Kidney (tissue), 14 donors: ENCODE measurements around the gene CYB561D2. TPM values are rescaled to one million over a fixed set of nuclear protein-coding genes. Genes with fewer than 3 reads are reported as not detected.

ENCODE experiments used
- DNase-seq, 5 donors: peaks; one replicate each; pipeline ENCODE4 v3.0.0-alpha.2; 2013 to 2020
- FAIRE-seq: peaks from 2 replicates; lab custom pipeline; 2012; peaks lifted over from hg19 to GRCh38; lab: Jason Lieb, UNC
- H3K27ac ChIP-seq, 2 donors: one replicate each; pipeline ENCODE4 v1.7.0; 2013; ENCODE audit warnings: low read depth in 2 of 2, low read length in 2 of 2, inconsistent platforms in 1 of 2
- H3K27me3 ChIP-seq: one replicate; pipeline ENCODE4 v1.7.1; 2013; ENCODE audit warnings: low read length, inconsistent platforms; ENCODE audit not compliant: control insufficient read depth, insufficient read depth
- H3K36me3 ChIP-seq, 3 donors: one replicate each; pipeline versions ENCODE4 v1.7.0 to v1.7.1; 2013; ENCODE audit warnings: low read length in 3 of 3, control low read depth in 1 of 3, inconsistent platforms in 1 of 3; ENCODE audit not compliant: insufficient read depth in 3 of 3, control insufficient read depth in 2 of 3
- H3K4me1 ChIP-seq, 3 donors: one replicate each; pipeline versions ENCODE4 v1.7.0 to v1.7.1; 2013; ENCODE audit warnings: low read length in 3 of 3, inconsistent platforms in 1 of 3, low read depth in 1 of 3; ENCODE audit not compliant: control insufficient read depth in 2 of 3, insufficient read depth in 2 of 3
- H3K4me3 ChIP-seq, 3 donors: one replicate each; pipeline versions ENCODE4 v1.7.0 to v1.8.1; 2013; ENCODE audit warnings: low read length in 3 of 3, control low read depth in 1 of 3, inconsistent platforms in 1 of 3
- H3K9ac ChIP-seq, 3 donors: one replicate each; pipeline versions ENCODE4 v1.7.0 to v1.7.1; 2013; ENCODE audit warnings: low read length in 3 of 3, control low read depth in 1 of 3, inconsistent platforms in 1 of 3
- H3K9me3 ChIP-seq, 3 donors: one replicate each; pipeline versions ENCODE4 v1.7.0 to v1.7.1; 2013; ENCODE audit warnings: low read length in 3 of 3, control low read depth in 1 of 3, inconsistent platforms in 1 of 3; ENCODE audit not compliant: control insufficient read depth in 2 of 3, insufficient read depth in 1 of 3
- intact Hi-C: fragments of 100-400 bp; cut with DNase I; formaldehyde crosslinking; loops from one replicate; pipeline ENCODE4 v1.11.1; 2022
- polyA plus RNA-seq: library from polyadenylated mRNA; stranded (reverse); fragments of 350-450 nt; fragmentation: Illumina TruSeq; extraction: RNeasy Lipid Tissue Mini Kit (QIAGEN cat#74804); gene quantifications from one replicate; pipeline ENCODE4 v1.2.3, GENCODE V29; 2014; ENCODE audit warnings: low read depth, low replicate concordance; ENCODE audit not compliant: insufficient read depth
- total RNA-seq: library from RNA; stranded (reverse); fragmentation: NEBNext Ultra II Directional; extraction: Animal tissue kit (Norgen Biotek cat#: 25700); gene quantifications from one replicate; pipeline ENCODE4 v1.2.1, GENCODE V29; 2021
- TF ChIP-seq, protein P1 (sequence below): IDR thresholded peaks from 3 replicates; pipeline ENCODE4 v1.5.1; 2012; ENCODE audit warnings: mild to moderate bottlenecking, moderate library complexity, borderline replicate concordance; ENCODE audit not compliant: insufficient read depth; ENCODE audit errors: extremely low read depth
- donor health status: control.
- donor health status: control.
- donor health status: control.
- donor health status: control.
- donor health status: control.
- donor health status: DM: yes; HTN: yes; CAD: no.
- donor health status: Normal renal cell carcinoma (clear cell type).

CYB561D2 gene
- total and polyA plus RNA-seq, 2 donors from 2014 or later, result 28.5 to 38.8 TPM

DNA sequence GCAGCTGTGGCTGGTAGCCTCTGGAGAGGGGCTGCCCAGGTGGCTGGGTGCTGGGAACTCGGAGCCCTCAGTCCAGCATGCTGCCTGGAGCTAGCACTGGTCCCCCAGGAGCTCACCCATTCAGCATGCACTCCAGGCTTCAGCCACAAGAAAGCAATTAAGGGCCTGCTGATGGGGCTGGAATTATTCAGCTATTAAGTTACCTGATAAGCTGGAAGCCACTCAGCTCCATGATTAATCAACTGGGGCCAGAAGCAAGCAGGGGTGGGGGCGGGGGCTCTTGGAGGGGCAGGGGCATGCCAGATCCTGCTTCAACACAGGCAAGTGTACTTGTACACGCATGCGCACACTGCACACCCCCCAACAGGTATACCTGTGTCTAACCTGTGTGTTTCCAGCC is 30.7 kb downstream of the CYB561D2 start:
- H3K9ac ChIP-seq, result no peak overlapping the region
- no peaks in the 10 kb centered on the region for H3K9me3 ChIP-seq
- no peaks in the 10 kb centered on the region for H3K36me3 ChIP-seq
- peak overlapping the region in 1 of 2 donors; percentile 47 for H3K27ac ChIP-seq
- TF ChIP-seq, protein P1, sequence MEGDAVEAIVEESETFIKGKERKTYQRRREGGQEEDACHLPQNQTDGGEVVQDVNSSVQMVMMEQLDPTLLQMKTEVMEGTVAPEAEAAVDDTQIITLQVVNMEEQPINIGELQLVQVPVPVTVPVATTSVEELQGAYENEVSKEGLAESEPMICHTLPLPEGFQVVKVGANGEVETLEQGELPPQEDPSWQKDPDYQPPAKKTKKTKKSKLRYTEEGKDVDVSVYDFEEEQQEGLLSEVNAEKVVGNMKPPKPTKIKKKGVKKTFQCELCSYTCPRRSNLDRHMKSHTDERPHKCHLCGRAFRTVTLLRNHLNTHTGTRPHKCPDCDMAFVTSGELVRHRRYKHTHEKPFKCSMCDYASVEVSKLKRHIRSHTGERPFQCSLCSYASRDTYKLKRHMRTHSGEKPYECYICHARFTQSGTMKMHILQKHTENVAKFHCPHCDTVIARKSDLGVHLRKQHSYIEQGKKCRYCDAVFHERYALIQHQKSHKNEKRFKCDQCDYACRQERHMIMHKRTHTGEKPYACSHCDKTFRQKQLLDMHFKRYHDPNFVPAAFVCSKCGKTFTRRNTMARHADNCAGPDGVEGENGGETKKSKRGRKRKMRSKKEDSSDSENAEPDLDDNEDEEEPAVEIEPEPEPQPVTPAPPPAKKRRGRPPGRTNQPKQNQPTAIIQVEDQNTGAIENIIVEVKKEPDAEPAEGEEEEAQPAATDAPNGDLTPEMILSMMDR, result no peak
- intact Hi-C loops, result no loop called here
- FAIRE-seq, result no peak
- no peak overlapping the region for H3K4me3 ChIP-seq
- no peaks in the 10 kb centered on the region for H3K27me3 ChIP-seq
- peaks cover 0 to 26% (median 6%) of the 10 kb centered on the region in 3 donors for H3K4me1 ChIP-seq
- peak in 4 of 5 donors; percentile 77 to 88 (median 84) for DNase-seq

DNA sequence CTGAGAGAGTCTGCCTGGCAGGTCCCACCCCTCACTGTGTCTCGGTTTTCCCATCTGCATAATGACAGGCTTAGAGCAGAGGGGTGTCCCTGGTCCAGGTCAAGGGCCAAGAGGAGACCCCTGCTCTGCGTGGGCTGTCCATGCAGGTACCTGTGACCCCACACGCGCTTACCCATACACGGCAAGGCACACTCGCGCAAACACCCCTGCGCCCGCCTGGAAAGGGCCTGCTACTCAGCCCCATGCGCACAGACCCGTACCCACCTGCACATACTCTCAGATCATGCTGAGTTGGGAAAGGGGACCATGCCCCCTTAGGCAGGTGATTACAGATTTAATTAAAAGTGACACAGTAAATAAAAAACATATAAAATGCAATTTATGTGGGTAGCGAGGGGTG is 32.1 kb downstream of the CYB561D2 start:
- Histone ChIP-seq H3K36me3 (no peaks in the 10 kb centered on the region), H3K9ac (no peak overlapping the region), H3K4me3 (no peak overlapping the region), H3K27me3 (no peaks in the 10 kb centered on the region), H3K9me3 (no peaks in the 10 kb centered on the region), H3K4me1 (peaks cover 0 to 26% (median 6%) of the 10 kb centered on the region in 3 donors), H3K27ac (peak overlapping the region in 1 of 2 donors; percentile 37)
- TF ChIP-seq, protein P1, result no peak
- intact Hi-C loops, result no loop called here
- FAIRE-seq (no peak), DNase-seq (peak in 3 of 5 donors; percentile 21 to 70 (median 33))

GRCh38 chr3:50383750-50384149 is 33.1 kb downstream of the CYB561D2 start:
- H3K4me3 ChIP-seq, result no peak overlapping the region
- peaks cover 0 to 24% (median 6%) of the 10 kb centered on the region in 3 donors for H3K4me1 ChIP-seq
- no peak overlapping the region for H3K9ac ChIP-seq
- H3K9me3 ChIP-seq, result no peaks in the 10 kb centered on the region
- H3K36me3 ChIP-seq, result no peaks in the 10 kb centered on the region
- intact Hi-C loops, result no loop called here
- H3K27ac ChIP-seq, result no peak overlapping the region
- DNase-seq (no peak), FAIRE-seq (no peak)
- H3K27me3 ChIP-seq, result no peaks in the 10 kb centered on the region
- TF ChIP-seq, protein P1, result no peak

DNA sequence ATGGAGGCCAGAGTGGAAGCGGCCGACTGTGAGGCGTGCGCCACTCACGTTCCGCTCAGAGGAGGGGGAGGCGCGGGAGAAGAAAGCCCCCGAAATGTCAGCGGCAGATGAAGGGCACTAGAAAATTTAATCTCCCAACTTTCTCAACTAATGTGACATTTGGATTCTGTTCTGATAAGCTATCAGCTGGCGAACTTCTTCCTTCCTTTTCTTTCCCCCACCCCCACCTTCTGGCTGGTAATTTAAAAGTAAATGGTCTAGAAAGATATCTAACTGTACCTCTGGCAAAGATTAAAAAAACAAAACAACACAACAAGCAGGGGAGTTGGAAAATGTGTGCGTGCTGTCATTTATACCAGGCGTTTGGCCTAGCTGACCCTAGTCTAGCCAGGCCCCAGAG is 35.1 kb downstream of the CYB561D2 start:
- Histone ChIP-seq H3K36me3 (no peaks in the 10 kb centered on the region), H3K9me3 (no peaks in the 10 kb centered on the region), H3K9ac (no peak overlapping the region), H3K4me1 (peaks cover 0 to 20% (median 6%) of the 10 kb centered on the region in 3 donors), H3K27me3 (no peaks in the 10 kb centered on the region), H3K27ac (no peak overlapping the region), H3K4me3 (no peak overlapping the region)
- TF ChIP-seq, protein P1, result no peak
- intact Hi-C loops, result no loop called here
- FAIRE-seq, result no peak
- peak in 1 of 5 donors; percentile 15 for DNase-seq
